HEK293T (cell line): ENCODE measurements around the gene ITSN1.

ENCODE experiments used
- CTCF ChIA-PET: fragments of 350-600 bp; formaldehyde crosslinking; extraction: SDS; loops from one replicate; lab custom pipeline; 2021; ENCODE audit warnings: antibody characterized with exemption, inconsistent platforms; lab: Yijun Ruan, JAX
- POLR2A ChIA-PET: fragments of 350-600 bp; formaldehyde crosslinking; extraction: SDS; loops from one replicate; lab custom pipeline; 2020; ENCODE audit warnings: antibody characterized with exemption, inconsistent platforms; lab: Yijun Ruan, JAX
- DNase-seq: peaks from one replicate; pipeline ENCODE4 v3.0.0; 2012; ENCODE audit warnings: mixed read lengths; ENCODE audit errors: extremely low spot score
- ARNT ChIP-seq: fragments of 450-650 bp; IDR thresholded peaks from 2 replicates; pipeline ENCODE4 v1.6.1; 2017; ENCODE audit warnings: mild to moderate bottlenecking
- BHLHE40 ChIP-seq: fragments of 450-650 bp; IDR thresholded peaks from 2 replicates; pipeline ENCODE4 v1.6.1; 2016; ENCODE audit warnings: mild to moderate bottlenecking, moderate library complexity, borderline replicate concordance
- CTBP1 ChIP-seq: fragments of 450-650 bp; IDR thresholded peaks from 2 replicates; pipeline ENCODE4 v1.6.1; 2016; ENCODE audit warnings: borderline replicate concordance
- ELF4 ChIP-seq: fragments of 450-650 bp; IDR thresholded peaks from 2 replicates; pipeline ENCODE4 v1.6.1; 2017; ENCODE audit warnings: antibody characterized with exemption
- FOXA1 ChIP-seq: fragments of 450-650 bp; IDR thresholded peaks from 2 replicates; pipeline ENCODE4 v1.6.1; 2016; ENCODE audit warnings: mild to moderate bottlenecking
- FOXK2 ChIP-seq: fragments of 450-650 bp; IDR thresholded peaks from 2 replicates; pipeline ENCODE4 v1.6.1; 2016; ENCODE audit warnings: mild to moderate bottlenecking
- FOXM1 ChIP-seq: fragments of 450-650 bp; IDR thresholded peaks from 2 replicates; pipeline ENCODE4 v1.6.1; 2017; ENCODE audit warnings: mild to moderate bottlenecking, borderline replicate concordance
- HDGF ChIP-seq: fragments of 450-650 bp; IDR thresholded peaks from 2 replicates; pipeline ENCODE4 v1.6.1; 2017; ENCODE audit warnings: antibody characterized with exemption, borderline replicate concordance
- L3MBTL2 ChIP-seq: fragments of 450-650 bp; conservative IDR thresholded peaks from 2 replicates; pipeline ENCODE4 v1.6.1; 2016; ENCODE audit warnings: mild to moderate bottlenecking
- LEF1 ChIP-seq: fragments of 450-650 bp; IDR thresholded peaks from 2 replicates; pipeline ENCODE4 v1.6.1; 2017; ENCODE audit warnings: mild to moderate bottlenecking, borderline replicate concordance
- NFRKB ChIP-seq: fragments of 450-650 bp; IDR thresholded peaks from 2 replicates; pipeline ENCODE4 v1.6.1; 2016; ENCODE audit warnings: mild to moderate bottlenecking, moderate library complexity
- SP1 ChIP-seq: fragments of 450-650 bp; IDR thresholded peaks from 2 replicates; pipeline ENCODE4 v1.6.1; 2017
- SUZ12 ChIP-seq: fragments of 450-650 bp; IDR thresholded peaks from 2 replicates; pipeline ENCODE4 v1.6.1; 2016; ENCODE audit warnings: mild to moderate bottlenecking
- TARDBP ChIP-seq: fragments of 450-650 bp; IDR thresholded peaks from 2 replicates; pipeline ENCODE4 v1.6.1; 2016
- ZNF384 ChIP-seq: fragments of 450-650 bp; IDR thresholded peaks from 2 replicates; pipeline ENCODE4 v1.6.1; 2016
- TF ChIP-seq, protein P1 (sequence below): fragments of 450-650 bp; IDR thresholded peaks from 2 replicates; pipeline ENCODE4 v1.6.1; 2016

The ITSN1 gene

DNA sequence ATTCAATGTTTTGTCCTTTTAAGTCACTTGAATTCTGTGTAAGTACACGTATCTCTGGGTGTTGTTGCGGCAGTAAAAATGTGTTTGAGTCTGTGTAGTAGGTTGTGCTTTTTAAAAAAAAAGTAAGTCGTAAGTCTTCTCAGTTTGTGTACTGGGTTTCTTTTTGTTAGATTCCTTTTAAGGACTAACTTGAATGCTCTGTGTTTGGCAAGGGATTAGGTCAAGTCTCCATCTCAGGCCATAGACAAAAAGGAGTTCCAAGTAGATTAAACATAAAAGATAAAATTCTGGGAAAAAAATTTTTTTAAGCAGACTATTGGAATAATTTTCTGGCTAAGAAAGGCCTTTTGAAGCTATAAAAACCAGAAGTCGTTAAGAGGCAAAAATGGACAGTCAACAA lies 160.2 kb downstream of the ITSN1 start:
- no peak for TF ChIP-seq ELF4
- DNase-seq, result no peak
- ChIA-PET POLR2A (no interaction called here), CTCF (interaction anchor here (1.1 kb wide), 1 partner anchor 18 kb away, joined by 5 read pairs; no protein-coding TSS in a partner anchor)

DNA sequence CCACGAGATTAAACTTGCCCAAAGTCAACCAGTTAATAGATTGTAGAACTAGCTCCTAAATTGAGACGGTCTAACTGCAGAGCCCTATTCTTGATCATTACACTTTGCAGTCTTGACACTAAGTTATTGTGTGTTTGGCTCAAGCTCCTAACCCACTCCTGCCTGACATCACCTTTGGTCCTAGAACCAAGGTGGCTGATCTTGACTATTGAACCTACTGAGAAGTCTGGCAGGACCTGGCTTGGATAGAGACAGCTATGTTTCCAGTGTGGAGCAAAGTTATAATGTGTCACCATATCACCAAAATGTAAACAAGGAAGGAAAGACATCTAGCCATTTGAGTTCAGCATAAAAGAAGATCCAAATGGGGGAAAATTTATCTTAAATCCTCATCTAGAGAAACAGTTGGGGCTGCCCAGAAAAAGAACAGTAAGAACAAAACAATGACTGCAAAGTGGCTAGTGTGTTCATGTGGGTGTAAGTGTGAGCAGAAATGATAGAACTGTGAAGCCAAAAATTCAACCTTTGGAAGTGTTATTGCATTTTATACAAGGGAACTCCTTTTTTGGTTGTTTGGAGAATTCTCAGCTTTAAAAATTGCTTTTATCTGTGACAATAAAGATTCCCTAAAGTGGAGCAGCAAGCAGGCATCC lies 166.5 kb downstream of the ITSN1 start:
- ChIA-PET CTCF (interaction anchor here (0.6 kb wide), 1 partner anchor 8 kb away, joined by 3 read pairs; no protein-coding TSS in a partner anchor), POLR2A (no interaction called here)
- TF ChIP-seq, protein P1, sequence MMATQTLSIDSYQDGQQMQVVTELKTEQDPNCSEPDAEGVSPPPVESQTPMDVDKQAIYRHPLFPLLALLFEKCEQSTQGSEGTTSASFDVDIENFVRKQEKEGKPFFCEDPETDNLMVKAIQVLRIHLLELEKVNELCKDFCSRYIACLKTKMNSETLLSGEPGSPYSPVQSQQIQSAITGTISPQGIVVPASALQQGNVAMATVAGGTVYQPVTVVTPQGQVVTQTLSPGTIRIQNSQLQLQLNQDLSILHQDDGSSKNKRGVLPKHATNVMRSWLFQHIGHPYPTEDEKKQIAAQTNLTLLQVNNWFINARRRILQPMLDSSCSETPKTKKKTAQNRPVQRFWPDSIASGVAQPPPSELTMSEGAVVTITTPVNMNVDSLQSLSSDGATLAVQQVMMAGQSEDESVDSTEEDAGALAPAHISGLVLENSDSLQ, result no peak
- no peak for TF ChIP-seq ZNF384
- TF ChIP-seq SUZ12, result no peak
- no peak for TF ChIP-seq CTBP1
- TF ChIP-seq FOXK2, result no peak
- TF ChIP-seq FOXA1, result no peak
- TF ChIP-seq FOXM1, result no peak
- no peak for TF ChIP-seq ARNT
- TF ChIP-seq NFRKB, result no peak
- TF ChIP-seq L3MBTL2, result no peak
- TF ChIP-seq LEF1, result no peak
- no peak for TF ChIP-seq TARDBP
- TF ChIP-seq HDGF, result no peak
- TF ChIP-seq BHLHE40, result no peak
- TF ChIP-seq ELF4, result no peak
- no peak for TF ChIP-seq SP1
- no peak for DNase-seq

DNA sequence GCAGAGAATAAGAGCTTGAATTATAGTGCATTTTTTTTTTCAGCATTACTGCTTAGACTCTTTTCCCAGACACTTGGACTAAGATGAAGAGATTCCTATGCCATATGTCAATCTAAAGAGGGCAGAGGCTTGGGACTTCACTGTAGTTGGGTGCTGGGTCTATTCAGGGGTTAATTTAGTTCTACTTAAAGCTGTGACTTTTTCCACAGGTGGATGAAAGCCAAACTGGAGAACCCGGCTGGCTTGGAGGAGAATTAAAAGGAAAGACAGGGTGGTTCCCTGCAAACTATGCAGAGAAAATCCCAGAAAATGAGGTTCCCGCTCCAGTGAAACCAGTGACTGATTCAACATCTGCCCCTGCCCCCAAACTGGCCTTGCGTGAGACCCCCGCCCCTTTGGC lies 168.5 kb downstream of the ITSN1 start:
- no peak for DNase-seq
- POLR2A ChIA-PET, result no interaction called here
- CTCF ChIA-PET, result no interaction called here
- TF ChIP-seq NFRKB, result no peak
- TF ChIP-seq SP1, result no peak
- TF ChIP-seq ARNT, result no peak
- no peak for TF ChIP-seq FOXA1
- TF ChIP-seq FOXK2, result no peak
- TF ChIP-seq HDGF, result no peak
- no peak for TF ChIP-seq LEF1
- no peak for TF ChIP-seq SUZ12
- TF ChIP-seq FOXM1, result no peak
- TF ChIP-seq BHLHE40, result no peak
- TF ChIP-seq, protein P1, result no peak
- no peak for TF ChIP-seq ELF4
- TF ChIP-seq TARDBP, result no peak
- TF ChIP-seq L3MBTL2, result no peak

DNA sequence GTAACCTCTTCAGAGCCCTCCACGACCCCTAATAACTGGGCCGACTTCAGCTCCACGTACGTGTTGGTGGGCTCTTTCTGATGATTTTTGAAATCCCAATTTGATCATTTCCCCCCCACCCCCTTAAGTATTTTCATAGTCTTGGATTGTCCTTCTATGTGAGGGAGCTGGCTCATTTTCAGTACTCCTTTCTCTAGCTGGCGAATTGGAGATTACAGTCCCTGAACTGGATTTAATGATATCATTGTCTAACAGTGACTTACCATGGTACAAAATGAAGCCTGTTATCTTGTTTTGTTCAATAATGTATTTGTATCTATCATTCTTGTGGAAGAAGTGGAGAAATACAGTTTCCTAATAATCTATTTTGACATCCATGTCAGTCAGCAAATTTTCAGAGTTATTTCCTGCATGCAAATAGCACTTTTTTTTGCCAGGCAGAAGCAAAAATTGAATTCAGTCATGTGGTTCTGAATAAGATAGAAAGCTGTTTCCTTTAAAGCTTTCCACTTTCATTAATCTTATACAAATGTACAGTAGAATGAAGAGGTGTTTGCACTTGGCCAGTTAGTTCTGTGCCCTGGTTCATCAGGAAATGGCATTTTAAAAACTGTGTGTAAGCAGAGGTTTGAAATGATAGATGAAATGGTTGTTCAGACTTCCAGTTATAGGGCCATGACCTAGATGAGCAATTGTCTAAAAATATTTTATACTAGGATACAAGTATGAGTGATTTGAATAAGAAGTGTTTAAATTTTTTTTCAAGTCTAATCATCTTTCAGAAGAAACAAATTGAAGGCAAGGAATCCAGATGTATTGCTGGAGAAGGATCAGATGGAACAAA lies 169.1 kb downstream of the ITSN1 start:
- ChIA-PET POLR2A (no interaction called here), CTCF (no interaction called here)
- TF ChIP-seq BHLHE40 (no peak), FOXK2 (no peak), ARNT (no peak), LEF1 (no peak), HDGF (no peak), SP1 (no peak), L3MBTL2 (no peak), SUZ12 (no peak), FOXA1 (no peak), ELF4 (no peak), FOXM1 (no peak), TARDBP (no peak), NFRKB (no peak), CTBP1 (no peak)
- TF ChIP-seq, protein P1, result no peak
- no peak for DNase-seq

DNA sequence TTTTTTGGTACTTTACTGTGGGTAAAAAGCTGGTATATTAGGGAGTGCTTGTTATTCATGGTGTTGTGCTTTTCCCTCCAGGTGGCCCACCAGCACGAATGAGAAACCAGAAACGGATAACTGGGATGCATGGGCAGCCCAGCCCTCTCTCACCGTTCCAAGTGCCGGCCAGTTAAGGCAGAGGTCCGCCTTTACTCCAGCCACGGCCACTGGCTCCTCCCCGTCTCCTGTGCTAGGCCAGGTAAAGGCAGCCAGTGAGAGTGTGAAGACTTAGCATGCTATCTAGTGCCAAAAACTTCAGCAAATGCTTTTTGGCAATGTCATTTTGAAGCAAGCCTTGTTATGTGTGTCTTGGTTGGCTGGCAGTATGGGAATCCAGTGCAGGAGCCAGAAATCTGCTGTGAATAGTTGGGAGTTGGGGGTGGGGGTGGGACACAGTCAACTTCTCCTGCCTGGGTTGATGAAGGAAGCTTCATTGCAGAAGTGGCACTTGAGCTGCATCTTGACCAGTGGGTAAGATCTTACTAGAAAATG lies 171.6 kb downstream of the ITSN1 start:
- TF ChIP-seq L3MBTL2, result no peak
- no peak for TF ChIP-seq ELF4
- TF ChIP-seq SP1, result no peak
- TF ChIP-seq FOXK2, result no peak
- TF ChIP-seq CTBP1, result no peak
- TF ChIP-seq LEF1, result no peak
- no peak for TF ChIP-seq TARDBP
- TF ChIP-seq BHLHE40, result no peak
- TF ChIP-seq NFRKB, result no peak
- TF ChIP-seq, protein P1, result no peak
- no peak for TF ChIP-seq ARNT
- TF ChIP-seq HDGF, result no peak
- no peak for TF ChIP-seq SUZ12
- DNase-seq, result no peak
- CTCF ChIA-PET, result no interaction called here
- POLR2A ChIA-PET, result no interaction called here
